A673 (cell line): Measurements from ENCODE around the gene CLDN18. TPM values are rescaled to one million over a fixed set of nuclear protein-coding genes. Genes with fewer than 3 reads are reported as not detected.

Experiments
- BruUV-seq: library from RNA; stranded (reverse); fragments of 400-500 nt; replicated peaks from 2 replicates; lab custom pipeline; 2021; lab: Mats Ljungman, UMichigan
- CTCF ChIA-PET: fragments of 300-600 bp; sonication (Branson Sonifier 250); formaldehyde crosslinking; loops from one replicate; lab custom pipeline; 2022; ENCODE audit warnings: antibody characterized with exemption; lab: Charles Lee
- POLR2A ChIA-PET: fragments of 300-600 bp; sonication (Branson Sonifier 250); formaldehyde crosslinking; loops from one replicate; lab custom pipeline; 2022; ENCODE audit warnings: antibody characterized with exemption; ENCODE audit not compliant: low non-redundant PET; lab: Charles Lee
- DNase-seq: peaks from one replicate; pipeline ENCODE4 v3.0.0-alpha.2; 2015; ENCODE audit warnings: low spot score
- H3K27ac ChIP-seq: fragments of 200-600 bp; sonication (generic); 2 replicates; pipeline ENCODE4 v1.5.1; 2016; ENCODE audit warnings: mixed run types, low read depth, mild to moderate bottlenecking, mixed read lengths, antibody characterized with exemption, low read length; ENCODE audit not compliant: poor library complexity, severe bottlenecking
- H3K27me3 ChIP-seq: fragments of 200-600 bp; sonication (generic); replicated peaks from 2 replicates; pipeline ENCODE4 v1.6.1; 2017; ENCODE audit warnings: mixed run types, low read depth, mild to moderate bottlenecking, mixed read lengths, antibody characterized with exemption, low read length; ENCODE audit not compliant: insufficient read depth, poor library complexity
- H3K36me3 ChIP-seq: fragments of 200-600 bp; sonication (generic); 2 replicates; pipeline ENCODE4 v1.6.1; 2016; ENCODE audit warnings: mixed run types, mild to moderate bottlenecking, mixed read lengths, antibody characterized with exemption, low read length; ENCODE audit not compliant: insufficient read depth, poor library complexity, severe bottlenecking
- H3K4me1 ChIP-seq: fragments of 200-600 bp; sonication (generic); 2 replicates; pipeline ENCODE4 v1.6.1; 2017; ENCODE audit warnings: mixed run types, mild to moderate bottlenecking, mixed read lengths, antibody characterized with exemption, low read length; ENCODE audit not compliant: insufficient read depth, poor library complexity, severe bottlenecking
- H3K4me3 ChIP-seq: fragments of 200-600 bp; sonication (generic); 2 replicates; pipeline ENCODE4 v1.5.1; 2016; ENCODE audit warnings: low read depth, mixed run types, mild to moderate bottlenecking, mixed read lengths, low read length; ENCODE audit not compliant: poor library complexity, severe bottlenecking
- H3K9me3 ChIP-seq: fragments of 200-600 bp; sonication (generic); 2 replicates; pipeline ENCODE4 v1.6.1; 2016; ENCODE audit warnings: mixed run types, low read depth, mild to moderate bottlenecking, mixed read lengths, antibody characterized with exemption, low read length; ENCODE audit not compliant: poor library complexity, severe bottlenecking
- EZH2 ChIP-seq: fragments of 200-600 bp; sonication (generic); IDR thresholded peaks from 2 replicates; pipeline ENCODE4 v1.6.1; 2017; ENCODE audit warnings: borderline replicate concordance, low read depth, mild to moderate bottlenecking, mixed read lengths, antibody characterized with exemption, low read length; ENCODE audit not compliant: poor library complexity, severe bottlenecking
- intact Hi-C: fragments of 100-400 bp; cut with micrococcal nuclease; formaldehyde crosslinking; loops from one replicate; pipeline ENCODE4 v1.10.0; 2022; ENCODE audit not compliant: unreplicated experiment
- total RNA-seq: library from RNA; stranded (reverse); gene quantifications from 2 replicates; pipeline ENCODE4 v1.2.3, GENCODE V29; 2021
- TF ChIP-seq, protein P1 (sequence below): fragments of 300-800, 200-600 bp; sonication (generic); conservative IDR thresholded peaks from 2 replicates; pipeline ENCODE4 v1.5.1; 2017; ENCODE audit warnings: low read depth, mild to moderate bottlenecking, antibody characterized with exemption, low read length, moderate library complexity, mixed read lengths

Gene CLDN18
- total RNA-seq, 1 experiment from 2014 or later = not detected

- Histone ChIP-seq H3K9me3 (no peaks in the 10 kb centered on the region), H3K4me3 (no peak overlapping the region), H3K27me3 (no peaks in the 10 kb centered on the region), H3K27ac (no peak overlapping the region), H3K36me3 (no peaks in the 10 kb centered on the region), H3K4me1 (no peaks in the 10 kb centered on the region)
- intact Hi-C loops = loop anchor here (1.0 to 10.0 kb wide), 2 partner anchors 866 to 936 kb away; no protein-coding TSS in a partner anchor
- DNase-seq = peak; percentile 75
- ChIA-PET POLR2A (no interaction called here), CTCF (interaction anchor here (0.6 kb wide), 1 partner anchor 1457 kb away, joined by 6 read pairs; no protein-coding TSS in a partner anchor)
- TF ChIP-seq, protein P1, sequence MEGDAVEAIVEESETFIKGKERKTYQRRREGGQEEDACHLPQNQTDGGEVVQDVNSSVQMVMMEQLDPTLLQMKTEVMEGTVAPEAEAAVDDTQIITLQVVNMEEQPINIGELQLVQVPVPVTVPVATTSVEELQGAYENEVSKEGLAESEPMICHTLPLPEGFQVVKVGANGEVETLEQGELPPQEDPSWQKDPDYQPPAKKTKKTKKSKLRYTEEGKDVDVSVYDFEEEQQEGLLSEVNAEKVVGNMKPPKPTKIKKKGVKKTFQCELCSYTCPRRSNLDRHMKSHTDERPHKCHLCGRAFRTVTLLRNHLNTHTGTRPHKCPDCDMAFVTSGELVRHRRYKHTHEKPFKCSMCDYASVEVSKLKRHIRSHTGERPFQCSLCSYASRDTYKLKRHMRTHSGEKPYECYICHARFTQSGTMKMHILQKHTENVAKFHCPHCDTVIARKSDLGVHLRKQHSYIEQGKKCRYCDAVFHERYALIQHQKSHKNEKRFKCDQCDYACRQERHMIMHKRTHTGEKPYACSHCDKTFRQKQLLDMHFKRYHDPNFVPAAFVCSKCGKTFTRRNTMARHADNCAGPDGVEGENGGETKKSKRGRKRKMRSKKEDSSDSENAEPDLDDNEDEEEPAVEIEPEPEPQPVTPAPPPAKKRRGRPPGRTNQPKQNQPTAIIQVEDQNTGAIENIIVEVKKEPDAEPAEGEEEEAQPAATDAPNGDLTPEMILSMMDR = peak; percentile 90
- TF ChIP-seq EZH2 = no peak
- no TSS peak for BruUV-seq
Measured at GRCh38 chr3:137970914-137971831, 38.8 kb upstream of the CLDN18 start.

DNA sequence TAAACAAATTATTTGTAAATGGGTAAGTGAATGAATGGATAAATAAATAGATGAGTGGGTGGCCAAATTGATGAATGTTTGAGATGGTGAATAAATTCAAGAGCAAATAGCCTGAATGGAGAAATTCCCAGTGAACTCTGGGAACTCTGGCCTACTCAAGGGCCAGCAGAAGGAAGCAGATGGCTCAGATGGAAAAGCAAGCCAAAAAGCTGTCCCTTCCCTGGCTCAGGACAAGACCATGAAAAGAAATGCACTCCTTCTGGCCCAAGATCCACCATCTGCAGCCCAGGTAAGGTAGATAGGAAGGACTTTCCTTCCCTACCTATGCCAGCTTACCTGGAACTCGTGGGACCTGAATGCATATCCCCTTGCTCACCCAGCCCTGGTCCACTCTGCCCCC lies 37.6 kb upstream of the CLDN18 start:
- ChIA-PET POLR2A (no interaction called here), CTCF (no interaction called here)
- no peak overlapping the region for H3K4me3 ChIP-seq
- intact Hi-C loops = loop anchor here (10.0 kb wide), 1 partner anchor 938 kb away; no protein-coding TSS in a partner anchor
- H3K9me3 ChIP-seq = no peaks in the 10 kb centered on the region
- no peak for TF ChIP-seq EZH2
- TF ChIP-seq, protein P1 = no peak
- H3K27ac ChIP-seq = no peak overlapping the region
- no peak for DNase-seq
- H3K36me3 ChIP-seq = no peaks in the 10 kb centered on the region
- BruUV-seq = no TSS peak
- no peaks in the 10 kb centered on the region for H3K27me3 ChIP-seq
- H3K4me1 ChIP-seq = no peaks in the 10 kb centered on the region

- no TSS peak for BruUV-seq
- POLR2A ChIA-PET = no interaction called here
- no peaks in the 10 kb centered on the region for H3K27me3 ChIP-seq
- no peaks in the 10 kb centered on the region for H3K9me3 ChIP-seq
- DNase-seq = no peak
- no peak for TF ChIP-seq EZH2
- TF ChIP-seq, protein P1 = no peak
- H3K4me3 ChIP-seq = no peak overlapping the region
- CTCF ChIA-PET = no interaction called here
- H3K4me1 ChIP-seq = no peaks in the 10 kb centered on the region
- no peaks in the 10 kb centered on the region for H3K36me3 ChIP-seq
- intact Hi-C loops = loop anchor here (10.0 kb wide), 1 partner anchor 944 kb away; no protein-coding TSS in a partner anchor
- H3K27ac ChIP-seq = no peak overlapping the region
Measured at GRCh38 chr3:137978328-137978727, 31.6 kb upstream of the CLDN18 start.
